GM21723 (cell line): Measurements from ENCODE around the gene ADM.
"Not testable (repeated sequence)": the region's sequence is repeated elsewhere in the genome, so short reads cannot be mapped to it uniquely, and the experiment has no call there.

Experiments used
- ATAC-seq: cut with Tn5 transposase; IDR thresholded peaks from one replicate; pipeline ENCODE4 v1.9.1; 2021; ENCODE audit warnings: mild to moderate bottlenecking, moderate library complexity; ENCODE audit not compliant: unreplicated experiment

ADM gene, protein sequence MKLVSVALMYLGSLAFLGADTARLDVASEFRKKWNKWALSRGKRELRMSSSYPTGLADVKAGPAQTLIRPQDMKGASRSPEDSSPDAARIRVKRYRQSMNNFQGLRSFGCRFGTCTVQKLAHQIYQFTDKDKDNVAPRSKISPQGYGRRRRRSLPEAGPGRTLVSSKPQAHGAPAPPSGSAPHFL

GRCh38 chr11:10304495-10305261, at the start of gene ADM:
TSS of gene ADM (plus strand) at chr11:10305073. CDS start at chr11:10305701, 628 bp downstream.
- ATAC-seq = no peak

DNA sequence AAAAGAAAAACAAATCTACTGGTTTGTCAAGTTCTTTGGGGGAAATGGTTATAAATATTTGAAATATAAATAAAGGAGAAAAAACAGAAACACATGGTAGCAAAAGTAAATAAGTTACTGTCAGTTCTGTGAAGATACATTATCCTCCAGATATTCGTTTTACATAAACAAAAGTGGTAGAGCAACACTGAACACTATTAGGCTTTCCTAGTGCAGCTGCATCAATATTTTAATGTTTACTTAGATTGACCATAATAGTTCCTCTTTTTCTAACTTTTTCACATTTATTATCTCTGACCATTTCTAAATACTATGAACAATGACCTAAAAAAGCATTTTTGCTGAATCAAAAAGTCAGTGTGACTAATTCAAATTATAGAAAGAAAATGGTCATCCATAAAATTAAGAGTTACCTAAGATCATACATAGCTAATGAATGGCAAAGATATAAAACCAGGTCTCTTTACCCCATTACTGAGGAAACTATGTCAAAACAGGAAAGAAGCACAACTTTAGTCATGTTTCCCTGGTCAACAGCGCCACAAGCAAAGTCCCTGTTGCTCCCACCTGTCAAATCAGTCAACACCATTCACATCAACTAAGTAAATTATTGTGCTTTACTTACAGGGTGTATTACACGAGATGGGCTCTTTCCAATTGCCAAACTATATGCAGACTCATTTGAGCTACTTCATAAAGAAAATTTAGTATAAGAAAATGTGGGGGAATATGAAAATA, 49.3 kb upstream of the ADM start:
- ATAC-seq = no peak

GRCh38 chr11:10257478-10257877, 47.4 kb upstream of the ADM start:
- ATAC-seq = no peak

GRCh38 chr11:10261821-10262220, 43.1 kb upstream of the ADM start:
- ATAC-seq = no peak

DNA sequence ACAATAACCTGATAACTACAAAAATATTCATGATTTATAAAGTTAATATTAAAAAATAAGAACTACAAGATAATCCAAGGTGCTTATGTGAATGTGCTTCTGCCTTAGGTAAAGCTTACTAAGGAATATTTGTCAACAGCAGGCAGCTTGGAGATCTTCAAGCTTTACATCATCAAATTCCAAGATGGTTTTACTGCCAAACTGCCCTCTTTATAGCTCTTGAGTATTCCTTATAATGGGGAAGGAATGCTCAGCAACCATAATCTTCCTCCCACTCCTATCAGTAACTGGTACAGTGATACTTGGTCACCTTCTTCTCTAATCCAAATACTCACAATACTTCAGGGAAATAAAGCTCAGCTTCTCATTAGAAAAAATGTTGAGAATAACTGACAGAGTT, 40.9 kb upstream of the ADM start:
- ATAC-seq = no peak

- ATAC-seq = not testable (repeated sequence)
These were observed 40.2 kb upstream of the ADM start for GRCh38 chr11:10264716-10265115.

GRCh38 chr11:10265936-10266335, 38.9 kb upstream of the ADM start:
- ATAC-seq = no peak

GRCh38 chr11:10267821-10268220, 37.1 kb upstream of the ADM start:
- ATAC-seq = no peak

- ATAC-seq = no peak
These were observed 36.0 kb upstream of the ADM start for GRCh38 chr11:10268746-10269488.

- no peak for ATAC-seq
These were observed 32.7 kb upstream of the ADM start for GRCh38 chr11:10272132-10272531.

DNA sequence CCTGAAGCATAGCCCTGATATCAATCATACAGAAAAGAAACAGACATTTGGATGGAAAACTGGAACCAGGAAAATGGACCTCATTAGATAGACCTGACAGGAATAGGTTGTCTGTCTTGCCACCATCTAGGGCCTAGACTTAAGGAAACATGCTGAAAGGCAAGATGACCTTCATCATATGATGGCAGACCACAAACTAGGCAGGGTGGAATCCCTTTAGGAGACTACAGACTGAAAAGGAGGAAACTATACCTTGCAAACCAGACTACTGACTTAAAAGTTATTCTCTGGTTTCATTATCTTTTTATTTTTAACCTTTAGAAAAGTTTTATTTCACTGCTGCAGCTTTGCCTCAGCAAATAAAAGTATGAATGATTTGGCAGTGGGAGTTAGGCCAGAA, 31.1 kb upstream of the ADM start:
- no peak for ATAC-seq

DNA sequence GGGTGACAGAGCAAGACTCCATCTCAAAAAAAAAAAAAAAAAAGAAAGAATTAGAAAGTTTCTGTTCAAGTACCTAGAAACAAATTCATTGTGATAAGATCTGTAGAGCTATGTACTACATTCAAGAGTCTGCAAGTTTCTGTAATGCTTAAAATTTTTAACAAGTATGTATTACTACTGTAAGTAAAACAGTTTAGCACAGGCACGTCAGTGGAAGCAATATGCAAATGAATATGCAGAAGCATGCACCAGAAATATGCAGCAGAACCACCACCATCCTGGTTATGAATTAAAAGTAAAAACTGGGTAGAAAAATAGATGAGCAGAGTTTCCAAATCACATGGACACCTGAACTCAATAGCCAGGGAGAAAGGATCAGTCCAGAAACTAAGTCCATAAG, 30.1 kb upstream of the ADM start:
- no peak for ATAC-seq

- ATAC-seq = no peak
These were observed 29.2 kb upstream of the ADM start for GRCh38 chr11:10275714-10276113.

DNA sequence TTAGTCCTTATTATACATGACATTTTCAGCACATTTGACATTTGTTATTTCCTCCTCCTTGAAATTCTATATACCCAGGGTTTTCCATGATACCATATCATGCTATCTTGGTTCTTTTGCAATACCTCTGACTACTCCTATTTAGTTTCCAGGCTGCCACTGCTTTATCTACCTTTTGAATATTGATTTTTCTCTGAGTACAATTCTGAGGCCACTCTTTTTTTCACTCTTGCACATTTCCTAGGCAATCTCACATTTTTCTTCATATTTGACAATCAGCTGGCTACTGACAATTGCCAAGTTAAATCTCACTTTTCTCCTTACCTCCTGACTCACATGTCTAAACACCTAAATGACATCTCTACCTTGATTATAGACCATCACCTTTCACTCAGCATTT, 22.8 kb upstream of the ADM start:
- no peak for ATAC-seq

DNA sequence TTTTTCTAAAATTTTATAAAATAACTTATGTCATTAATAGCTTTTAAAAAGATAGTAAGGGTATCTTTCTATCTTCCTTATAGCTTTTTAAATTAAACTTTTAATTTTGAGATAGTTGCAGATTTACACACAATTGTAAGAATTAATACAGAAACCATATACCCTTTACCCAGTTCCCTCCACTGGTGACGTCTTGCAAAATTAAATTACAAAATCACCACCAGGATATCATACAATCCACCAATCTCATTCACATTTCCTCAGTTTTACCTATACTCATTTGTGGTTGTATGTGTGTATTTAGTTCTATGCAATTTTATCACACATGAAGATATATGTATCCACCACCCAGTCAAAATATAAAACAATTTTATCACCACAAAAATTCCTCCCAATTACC, 20.9 kb upstream of the ADM start:
- ATAC-seq = no peak

DNA sequence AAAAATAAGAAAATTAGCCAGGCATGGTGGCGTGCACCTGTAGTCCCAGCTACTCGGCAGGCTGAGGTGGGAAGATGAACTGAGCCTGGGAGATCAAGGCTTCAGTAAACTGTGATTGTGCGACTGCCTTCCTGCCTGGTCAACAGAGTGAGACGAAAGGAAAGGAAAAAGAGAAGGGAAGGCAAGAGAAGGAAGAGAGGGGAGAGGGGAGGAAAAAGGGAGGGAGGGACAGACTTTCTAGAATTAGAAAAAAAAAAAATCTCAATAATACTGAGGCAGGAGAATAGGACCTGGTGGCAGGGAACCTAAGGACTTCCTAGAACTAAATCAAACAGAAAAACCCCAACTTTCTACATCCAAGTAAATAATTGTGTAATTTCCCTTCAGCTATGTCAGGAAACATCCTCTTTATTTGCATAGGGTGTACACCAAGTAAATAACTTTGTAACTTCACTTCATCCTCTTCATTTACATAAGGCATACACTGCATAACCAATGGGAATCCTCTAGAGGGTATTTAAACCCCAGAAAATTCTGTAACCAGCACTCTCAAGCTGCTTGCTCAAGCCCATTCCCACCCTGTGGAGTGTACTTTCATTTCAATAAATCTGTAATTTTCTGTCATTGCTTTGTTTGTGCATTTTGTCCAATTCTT, 19.6 kb upstream of the ADM start:
- no peak for ATAC-seq

- no peak for ATAC-seq
These were observed 17.7 kb upstream of the ADM start for GRCh38 chr11:10287140-10287539.

GRCh38 chr11:10287766-10288715, 16.8 kb upstream of the ADM start:
- no peak for ATAC-seq

DNA sequence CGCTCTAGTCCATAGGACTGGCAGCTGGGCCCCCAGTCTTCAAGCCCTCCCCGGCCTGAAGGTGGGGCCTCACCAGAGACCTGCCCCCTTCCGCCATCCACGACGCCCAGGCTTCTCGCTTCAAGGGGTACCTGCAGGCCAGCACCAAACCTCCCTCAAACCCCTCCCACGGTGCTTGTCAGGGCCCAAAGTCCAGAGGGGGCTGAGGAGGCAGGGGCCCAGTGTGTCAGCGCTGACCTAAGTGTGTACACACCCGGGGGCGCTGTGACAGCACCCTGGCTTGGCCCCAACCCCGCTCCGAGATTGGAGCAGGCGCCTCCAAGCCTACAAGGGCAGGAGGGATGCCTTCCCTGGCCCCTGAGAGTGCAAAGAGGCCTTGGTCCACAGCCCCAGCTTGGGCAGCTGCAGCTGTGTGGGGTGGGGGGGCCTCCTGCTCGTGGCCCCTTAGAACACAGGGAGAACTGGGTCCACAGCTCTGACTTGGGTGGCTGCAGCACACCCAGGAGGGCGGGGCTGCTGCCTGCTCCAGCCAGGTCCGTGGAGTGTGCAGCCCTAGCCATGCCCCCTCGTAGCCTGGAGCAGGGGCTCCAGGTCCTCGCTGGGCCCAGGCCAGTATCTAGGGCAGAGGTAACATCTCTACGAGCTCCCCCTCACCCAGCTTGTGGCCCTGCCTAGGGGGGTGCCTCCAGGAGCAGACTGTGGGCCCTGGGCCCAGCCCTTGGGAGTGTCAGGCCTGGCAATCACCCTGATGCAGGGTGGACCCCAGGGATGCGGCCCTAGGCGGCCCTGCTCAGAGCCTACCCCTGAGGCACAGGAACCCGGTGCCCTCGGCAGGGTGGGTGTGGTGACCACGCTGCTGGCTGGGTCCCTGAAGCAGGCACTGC, 15.8 kb upstream of the ADM start:
- ATAC-seq = no peak
